Endothelial cell of hepatic sinusoid (primary cell): ENCODE data around the gene CEBPA.

Source experiments
- in situ Hi-C: cut with HindIII; loops from 2 replicates; pipeline ENCODE4 v1.10.0; 2017; ENCODE audit warnings: low sequenced_read_pairs

CEBPA gene

GRCh38 chr19:33302175-33302973 is at the start of gene CEBPA:
Gene CEBPA (minus strand): TSS chr19:33302534. CDS start chr19:33302414, 120 bp downstream.
- in situ Hi-C loops: no loop called here

- in situ Hi-C loops: no loop called here
Observed at GRCh38 chr19:33350538-33351309, 48.4 kb upstream of the CEBPA start.

- in situ Hi-C loops: no loop called here
Observed at GRCh38 chr19:33349319-33350289, 47.3 kb upstream of the CEBPA start.

- in situ Hi-C loops: no loop called here
Observed at GRCh38 chr19:33348301-33349010, 46.1 kb upstream of the CEBPA start.

GRCh38 chr19:33347300-33347699 is 45.0 kb upstream of the CEBPA start:
- in situ Hi-C loops: no loop called here

GRCh38 chr19:33346665-33347064 is 44.3 kb upstream of the CEBPA start:
- in situ Hi-C loops: no loop called here

- in situ Hi-C loops: no loop called here
Observed at GRCh38 chr19:33345163-33345562, 42.8 kb upstream of the CEBPA start.

- in situ Hi-C loops: no loop called here
Observed at GRCh38 chr19:33344573-33344925, 42.2 kb upstream of the CEBPA start.

- in situ Hi-C loops: no loop called here
Observed at GRCh38 chr19:33343859-33344572, 41.7 kb upstream of the CEBPA start.

- in situ Hi-C loops: no loop called here
Observed at GRCh38 chr19:33343301-33343700, 41.0 kb upstream of the CEBPA start.

GRCh38 chr19:33340991-33341390 is 38.7 kb upstream of the CEBPA start:
- in situ Hi-C loops: no loop called here

- in situ Hi-C loops: no loop called here
Observed at GRCh38 chr19:33339016-33339984, 37.0 kb upstream of the CEBPA start.

GRCh38 chr19:33335446-33335845 is 33.1 kb upstream of the CEBPA start:
- in situ Hi-C loops: no loop called here

- in situ Hi-C loops: no loop called here
Observed at GRCh38 chr19:33334271-33334670, 31.9 kb upstream of the CEBPA start.

- in situ Hi-C loops: no loop called here
Observed at GRCh38 chr19:33333642-33334041, 31.3 kb upstream of the CEBPA start.

GRCh38 chr19:33333151-33333550 is 30.8 kb upstream of the CEBPA start:
- in situ Hi-C loops: no loop called here

GRCh38 chr19:33332248-33332647 is 29.9 kb upstream of the CEBPA start:
- in situ Hi-C loops: no loop called here

- in situ Hi-C loops: no loop called here
Observed at GRCh38 chr19:33329736-33330135, 27.4 kb upstream of the CEBPA start.

- in situ Hi-C loops: no loop called here
Observed at GRCh38 chr19:33329060-33329459, 26.7 kb upstream of the CEBPA start.
